Glutamatergic neuron (in vitro differentiated cells): ENCODE measurements around the gene VPS13D. TPM values are rescaled to one million over a fixed set of nuclear protein-coding genes. Genes with fewer than 3 reads are reported as not detected.

Source experiments
- DNase-seq: peaks from one replicate; pipeline ENCODE4 v3.0.0; 2022
- H3K27ac Mint-ChIP-seq: one replicate; pipeline ENCODE4 v1.8.0; 2020; ENCODE audit warnings: mild to moderate bottlenecking, mixed read lengths, inconsistent platforms; ENCODE audit not compliant: unreplicated experiment
- H3K27me3 Mint-ChIP-seq: one replicate; pipeline ENCODE4 v1.8.0; 2020; ENCODE audit warnings: mild to moderate bottlenecking, moderate library complexity, mixed read lengths, inconsistent platforms; ENCODE audit not compliant: unreplicated experiment
- H3K36me3 Mint-ChIP-seq: one replicate; pipeline ENCODE4 v1.8.0; 2020; ENCODE audit warnings: mild to moderate bottlenecking, mixed read lengths, inconsistent platforms; ENCODE audit not compliant: unreplicated experiment
- H3K4me1 Mint-ChIP-seq: one replicate; pipeline ENCODE4 v1.8.0; 2020; ENCODE audit warnings: mild to moderate bottlenecking, low read depth, mixed read lengths, inconsistent platforms; ENCODE audit not compliant: unreplicated experiment
- H3K4me3 Mint-ChIP-seq: one replicate; pipeline ENCODE4 v1.8.0; 2020; ENCODE audit warnings: mild to moderate bottlenecking, mixed read lengths, inconsistent platforms; ENCODE audit not compliant: unreplicated experiment
- H3K9me3 Mint-ChIP-seq: one replicate; pipeline ENCODE4 v1.8.0; 2020; ENCODE audit warnings: mild to moderate bottlenecking, moderate library complexity, mixed read lengths, inconsistent platforms; ENCODE audit not compliant: unreplicated experiment
- CTCF ChIP-seq: fragments of 200-600 bp; sonication (generic); IDR thresholded peaks from one replicate; pipeline ENCODE4 v1.5.0; 2021; ENCODE audit not compliant: partially characterized antibody, unreplicated experiment
- total RNA-seq: library from RNA; stranded (reverse); fragmentation: NEBNext Ultra II Directional; extraction: Animal tissue kit (Norgen Biotek cat#: 25700); gene quantifications from one replicate; pipeline ENCODE4 v1.2.1, GENCODE V29; 2021; ENCODE audit not compliant: unreplicated experiment

VPS13D gene
- total RNA-seq, 1 donor from 2014 or later: 32.8 TPM

DNA sequence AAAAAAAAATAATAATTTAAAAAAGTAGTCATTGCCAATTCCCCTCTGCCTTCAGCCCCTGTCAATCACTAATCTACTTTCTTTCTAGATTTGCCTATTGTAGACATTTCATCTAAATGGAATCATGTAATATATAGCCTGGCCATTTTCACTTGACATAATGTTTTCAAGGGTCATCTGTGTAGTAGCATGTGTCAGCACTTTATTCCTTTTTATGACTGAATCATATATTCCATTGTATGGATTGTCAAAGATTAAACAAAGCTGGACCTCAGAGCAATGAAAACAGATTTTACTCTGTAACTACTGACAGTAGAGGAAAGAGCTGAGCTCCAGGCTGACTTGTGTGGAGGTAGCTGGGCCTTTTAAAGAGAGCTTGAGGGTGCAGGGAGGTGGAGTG, 15.9 kb downstream of the VPS13D start:
- no peaks in the 10 kb centered on the region for H3K27me3 Mint-ChIP-seq
- no peak for DNase-seq
- H3K36me3 Mint-ChIP-seq: no peaks in the 10 kb centered on the region
- H3K27ac Mint-ChIP-seq: no peak overlapping the region
- no peak overlapping the region for H3K4me3 Mint-ChIP-seq
- H3K4me1 Mint-ChIP-seq: no peaks in the 10 kb centered on the region
- no peaks in the 10 kb centered on the region for H3K9me3 Mint-ChIP-seq
- no peak for TF ChIP-seq CTCF

GRCh38 chr1:12246584-12246983, 16.8 kb downstream of the VPS13D start:
- peaks cover 5% of the 10 kb centered on the region for H3K36me3 Mint-ChIP-seq
- H3K4me3 Mint-ChIP-seq: no peak overlapping the region
- no peak for TF ChIP-seq CTCF
- DNase-seq: no peak
- no peaks in the 10 kb centered on the region for H3K4me1 Mint-ChIP-seq
- H3K27me3 Mint-ChIP-seq: no peaks in the 10 kb centered on the region
- no peak overlapping the region for H3K27ac Mint-ChIP-seq
- no peaks in the 10 kb centered on the region for H3K9me3 Mint-ChIP-seq

GRCh38 chr1:12249181-12249580, 19.4 kb downstream of the VPS13D start:
- H3K27ac Mint-ChIP-seq: no peak overlapping the region
- TF ChIP-seq CTCF: no peak
- peaks cover 5% of the 10 kb centered on the region for H3K36me3 Mint-ChIP-seq
- H3K4me1 Mint-ChIP-seq: no peaks in the 10 kb centered on the region
- no peak overlapping the region for H3K4me3 Mint-ChIP-seq
- no peak for DNase-seq
- no peaks in the 10 kb centered on the region for H3K27me3 Mint-ChIP-seq
- H3K9me3 Mint-ChIP-seq: no peaks in the 10 kb centered on the region

GRCh38 chr1:12249748-12250147, 19.9 kb downstream of the VPS13D start:
- H3K36me3 Mint-ChIP-seq: peaks cover 5% of the 10 kb centered on the region
- TF ChIP-seq CTCF: no peak
- no peaks in the 10 kb centered on the region for H3K27me3 Mint-ChIP-seq
- no peak overlapping the region for H3K27ac Mint-ChIP-seq
- H3K9me3 Mint-ChIP-seq: no peaks in the 10 kb centered on the region
- no peak overlapping the region for H3K4me3 Mint-ChIP-seq
- no peaks in the 10 kb centered on the region for H3K4me1 Mint-ChIP-seq
- no peak for DNase-seq

GRCh38 chr1:12251442-12251841, 21.6 kb downstream of the VPS13D start:
- H3K27ac Mint-ChIP-seq: no peak overlapping the region
- H3K27me3 Mint-ChIP-seq: no peaks in the 10 kb centered on the region
- H3K9me3 Mint-ChIP-seq: no peaks in the 10 kb centered on the region
- TF ChIP-seq CTCF: no peak
- no peaks in the 10 kb centered on the region for H3K4me1 Mint-ChIP-seq
- H3K36me3 Mint-ChIP-seq: peaks cover 5% of the 10 kb centered on the region
- no peak overlapping the region for H3K4me3 Mint-ChIP-seq
- DNase-seq: no peak
